GM18868 (cell line): ENCODE results near the gene ANO1.

Experiments used
- ATAC-seq: cut with Tn5 transposase; IDR thresholded peaks from one replicate; pipeline ENCODE4 v1.9.1; 2021; ENCODE audit warnings: mild to moderate bottlenecking, moderate library complexity; ENCODE audit not compliant: unreplicated experiment

The ANO1 gene

DNA sequence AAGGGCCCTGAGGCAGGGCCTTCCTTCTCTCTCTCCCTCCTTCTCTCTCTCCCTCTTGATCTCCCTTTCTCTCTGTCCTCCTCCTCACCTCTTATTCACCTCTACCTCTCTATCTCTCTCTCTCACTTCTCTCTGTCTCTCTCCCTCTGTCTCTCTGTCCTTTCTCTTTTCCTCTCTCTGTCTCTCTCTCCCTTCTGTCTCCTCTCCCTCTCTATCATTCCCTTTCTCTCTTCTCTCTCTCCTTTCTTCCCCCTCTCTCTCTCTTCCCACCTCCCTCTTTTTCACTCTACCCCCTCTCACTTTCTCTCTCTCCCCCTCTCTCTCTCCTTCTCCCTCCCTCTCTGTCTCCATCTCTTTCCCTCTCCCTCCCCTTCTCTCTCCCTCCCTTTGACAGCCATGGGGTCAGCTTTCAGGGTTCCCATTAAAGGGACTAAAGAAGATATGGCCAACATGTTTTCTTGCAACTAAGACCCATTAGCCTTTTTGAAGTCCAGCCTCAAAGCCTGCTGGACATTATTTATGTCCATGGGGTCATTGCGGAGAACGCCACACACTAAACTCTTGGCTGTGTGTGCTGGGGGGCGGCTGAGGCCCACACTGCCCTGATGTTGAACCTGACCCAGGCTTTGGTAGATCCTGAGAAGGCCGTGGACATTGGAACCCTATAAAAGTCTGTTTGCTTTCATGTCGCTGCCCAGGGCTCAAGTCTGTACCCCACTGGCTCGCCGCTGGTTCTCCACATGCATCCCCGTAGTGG is 15.0 kb downstream of the ANO1 start:
- ATAC-seq, result no peak

DNA sequence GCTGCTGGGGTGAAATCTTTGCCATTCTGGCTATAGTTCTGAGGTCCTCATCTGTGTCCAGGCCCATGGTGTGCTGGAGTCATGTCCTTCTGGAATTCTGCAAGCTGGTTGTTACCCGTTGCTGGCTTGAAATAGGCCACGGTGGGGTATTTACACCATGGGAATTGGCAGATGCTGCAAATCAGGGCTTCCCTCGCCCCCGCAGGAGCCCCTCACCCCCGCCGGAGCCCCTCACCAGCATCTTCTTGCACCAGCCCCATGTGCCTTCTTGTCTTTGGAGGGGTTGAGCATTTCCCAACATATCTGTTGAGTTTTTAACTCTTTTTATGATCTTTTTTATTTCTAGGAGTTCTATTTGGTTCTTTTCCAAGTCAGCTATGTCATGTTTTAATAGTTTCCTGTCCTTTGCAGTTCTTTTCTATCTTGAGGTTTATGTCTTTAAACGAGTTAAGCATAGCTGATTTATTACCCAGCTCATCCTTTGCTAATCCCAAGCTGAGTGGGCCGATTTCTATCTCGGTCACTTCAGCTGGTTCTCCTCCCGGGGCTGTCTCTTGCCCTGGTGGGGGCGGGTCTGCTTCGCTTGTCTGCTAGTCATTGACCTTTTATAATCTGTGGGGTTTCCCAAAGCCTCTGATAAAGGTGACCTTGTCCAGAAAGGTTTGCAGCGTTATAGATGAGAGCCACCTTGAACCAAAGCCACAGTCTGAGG is 17.6 kb downstream of the ANO1 start:
- no peak for ATAC-seq

DNA sequence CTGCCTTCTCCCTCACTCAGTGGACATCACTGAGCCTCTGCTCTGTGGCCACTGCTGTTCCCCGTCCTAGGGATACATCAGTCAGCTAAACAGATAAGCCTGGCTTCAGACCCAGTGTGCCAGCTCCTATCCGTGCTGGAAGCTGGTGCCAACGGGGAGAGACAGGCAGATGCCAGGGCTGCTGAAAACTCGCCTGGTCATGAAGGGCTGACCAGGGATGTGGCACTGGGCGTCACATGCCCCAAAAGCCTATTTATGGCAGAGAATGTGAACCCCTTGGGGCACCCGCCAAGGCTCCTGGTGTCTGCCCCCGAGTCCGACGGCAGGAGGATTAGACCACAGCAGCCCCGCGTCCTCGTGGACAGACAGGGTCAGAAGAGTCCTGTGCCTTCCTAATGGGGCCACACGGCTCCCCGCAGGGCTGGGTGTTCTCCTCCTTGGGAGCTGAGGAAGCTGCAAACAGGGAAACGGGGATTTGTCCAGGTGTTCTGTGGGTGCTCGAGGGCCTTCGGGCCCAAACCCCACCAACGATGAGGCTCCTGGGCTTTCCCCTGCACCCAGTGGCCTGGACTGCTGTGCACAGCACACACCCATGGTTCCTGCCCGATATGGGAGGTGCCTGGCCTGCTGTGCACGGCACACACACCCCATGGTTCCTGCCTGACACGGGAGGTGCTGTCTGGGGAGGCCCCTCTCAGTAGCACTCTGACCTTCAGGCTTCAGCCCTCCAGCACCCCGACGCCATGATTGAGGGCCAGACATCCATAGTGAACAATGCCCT is 19.9 kb downstream of the ANO1 start:
- no peak for ATAC-seq

DNA sequence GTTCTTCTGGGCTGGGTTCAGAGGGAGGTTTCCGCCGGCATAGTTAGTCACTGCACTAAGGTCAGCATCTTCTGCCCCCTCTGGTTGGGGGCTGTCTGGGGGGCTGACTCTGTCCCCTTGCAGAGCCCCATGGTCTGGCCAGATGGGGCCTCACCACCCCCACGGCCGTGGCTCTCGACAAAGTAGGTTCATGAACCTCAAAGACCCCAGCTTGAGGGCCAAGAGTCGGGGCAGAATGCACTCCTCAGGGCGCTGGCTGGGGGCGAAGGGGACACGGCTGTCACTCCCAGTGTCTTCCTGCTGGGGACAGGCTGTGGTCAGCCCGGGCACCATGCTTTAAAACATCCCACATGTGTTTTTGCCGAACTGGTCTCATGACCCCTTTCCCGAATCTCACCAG is 20.8 kb downstream of the ANO1 start:
- no peak for ATAC-seq

DNA sequence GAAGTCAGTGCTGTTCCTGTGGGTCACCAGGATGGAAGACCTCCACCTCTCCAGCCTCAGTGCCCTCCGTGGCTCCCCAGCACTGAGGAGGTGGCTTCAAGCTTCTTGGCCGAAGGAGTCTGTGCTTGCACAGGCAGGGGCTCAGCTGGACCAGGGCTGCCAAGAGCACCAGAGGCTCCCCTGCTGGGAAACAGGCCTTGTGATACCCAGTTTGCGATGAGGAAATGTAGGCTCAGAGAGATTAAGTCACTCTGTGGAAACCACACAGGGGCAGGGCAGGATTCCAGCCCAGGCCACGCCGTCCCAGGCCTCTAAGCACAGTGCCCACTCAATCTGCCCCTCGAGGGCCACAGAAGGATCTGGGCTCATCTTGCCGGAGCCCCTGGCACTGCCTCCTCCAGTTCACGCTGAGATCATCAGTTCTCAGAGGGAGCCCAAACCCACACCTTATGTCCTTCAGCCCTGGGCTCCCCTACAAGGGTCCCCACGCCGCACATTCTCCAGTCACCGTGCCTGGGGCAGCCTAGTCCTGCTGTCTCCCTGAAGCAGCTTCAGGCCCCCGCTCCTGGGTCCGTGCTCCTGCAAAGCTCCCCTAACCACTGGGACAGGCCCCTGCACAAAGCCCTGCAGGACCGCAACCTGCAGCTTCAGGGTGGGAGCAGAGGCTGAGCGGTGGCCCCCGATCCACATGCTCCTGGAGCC is 21.6 kb downstream of the ANO1 start:
- ATAC-seq, result no peak

DNA sequence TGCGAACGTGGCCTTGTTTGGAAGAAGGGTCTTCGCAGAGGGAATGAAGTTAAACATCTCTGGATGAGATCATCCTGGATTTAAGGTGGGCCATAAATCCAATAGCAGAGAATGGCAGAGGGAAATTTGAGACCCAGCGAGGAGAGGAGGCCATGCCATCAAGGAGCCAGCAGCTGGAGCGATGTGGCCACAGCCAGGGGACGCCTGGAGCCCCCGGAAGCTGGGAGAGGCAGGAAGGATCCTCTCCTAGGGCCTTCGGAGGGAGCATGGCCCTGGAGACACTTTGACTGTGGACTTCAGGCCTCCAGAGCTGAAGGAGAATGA is 22.1 kb downstream of the ANO1 start:
- ATAC-seq, result no peak

DNA sequence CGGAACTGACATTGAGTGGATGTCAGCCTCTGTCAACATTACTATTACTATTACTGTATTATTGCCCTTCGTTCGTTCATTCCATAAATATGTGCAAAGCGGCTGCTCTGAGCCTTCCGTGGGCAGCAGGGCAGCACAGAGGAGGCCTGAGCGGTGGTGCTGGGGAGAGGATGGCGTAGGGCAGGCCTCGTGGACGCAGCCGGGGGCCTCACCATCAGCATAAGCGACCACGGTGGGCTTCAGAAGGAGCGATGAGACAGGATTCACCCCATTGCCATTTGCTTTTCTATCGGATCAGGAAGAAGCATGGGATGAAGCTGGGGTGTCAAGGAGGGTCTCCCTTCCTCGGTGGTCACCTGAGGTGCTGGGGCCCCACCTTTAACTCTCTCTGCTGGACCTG is 22.7 kb downstream of the ANO1 start:
- no peak for ATAC-seq

DNA sequence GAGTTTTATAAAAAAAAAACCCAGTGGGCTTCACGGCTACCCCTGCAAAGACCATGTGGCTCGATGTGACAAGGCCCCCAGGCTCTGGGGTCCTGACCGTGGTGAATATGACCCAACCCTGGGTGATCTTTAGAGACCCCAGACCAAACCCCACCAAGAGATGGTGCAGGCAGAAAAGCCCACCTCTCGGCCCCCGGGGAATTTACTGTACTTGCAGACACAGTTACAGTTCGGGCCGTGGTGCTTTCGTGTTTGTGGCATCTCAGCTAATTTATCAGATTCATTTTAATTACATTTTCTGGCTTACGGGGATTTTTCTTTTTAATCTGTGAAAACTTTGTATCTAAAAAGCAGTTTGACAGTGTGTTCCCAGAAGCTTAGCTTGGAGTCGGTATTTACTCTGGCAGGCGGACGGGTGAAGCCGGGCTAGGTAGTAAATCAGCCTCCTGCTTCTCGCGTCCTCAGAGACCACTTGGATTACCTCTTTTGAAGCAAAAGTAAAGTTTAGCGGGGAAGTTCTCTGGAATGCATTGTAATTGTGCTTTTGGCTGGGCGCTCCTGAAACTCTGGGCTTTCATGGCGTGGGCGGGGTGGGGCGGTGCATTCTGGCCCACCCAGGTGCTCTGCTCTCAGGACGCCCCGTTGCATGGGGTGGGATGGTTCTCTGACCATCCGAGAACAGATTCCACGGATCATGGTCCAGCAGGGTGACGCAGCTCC is 25.3 kb downstream of the ANO1 start:
- ATAC-seq, result no peak

DNA sequence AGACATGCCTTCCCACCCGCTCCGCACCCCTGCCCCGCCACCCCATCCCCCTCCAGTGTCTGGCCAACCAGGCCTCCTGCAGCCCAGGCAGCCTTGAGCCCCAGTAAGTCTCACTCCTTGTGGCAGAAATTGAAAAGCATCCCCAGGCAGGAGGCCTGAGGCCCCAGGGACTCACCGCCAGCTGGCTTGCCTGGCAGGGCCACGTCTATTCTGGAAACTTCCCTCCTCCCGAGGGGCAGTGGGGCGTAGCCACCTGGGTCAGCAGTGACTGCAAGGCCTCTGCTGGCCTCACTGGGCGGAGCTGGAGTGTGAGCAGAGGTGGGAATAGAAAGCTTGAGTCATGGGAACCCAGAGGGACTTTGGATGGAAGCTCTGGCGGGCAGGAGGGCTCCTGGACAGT is 26.3 kb downstream of the ANO1 start:
- ATAC-seq, result no peak

DNA sequence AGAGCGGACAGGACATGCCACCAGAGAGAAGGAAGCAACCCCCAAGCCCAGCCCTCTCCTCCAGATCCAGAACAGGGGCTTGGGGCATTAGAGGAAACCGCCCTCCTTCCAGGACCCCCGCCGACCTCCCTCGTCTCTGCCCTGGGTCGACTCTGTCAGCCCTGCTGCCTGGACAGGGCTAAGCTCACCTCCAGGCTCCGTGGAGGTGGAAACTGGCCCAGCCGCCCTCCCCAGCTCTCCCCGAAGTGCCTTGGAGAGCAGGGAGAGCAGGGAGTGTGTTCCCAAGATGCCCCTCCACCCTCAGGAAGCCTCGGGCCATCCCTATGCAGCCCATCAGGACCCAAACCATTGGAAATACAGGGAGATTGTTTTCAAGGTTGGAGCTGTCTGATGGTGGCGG is 26.8 kb downstream of the ANO1 start:
- no peak for ATAC-seq

DNA sequence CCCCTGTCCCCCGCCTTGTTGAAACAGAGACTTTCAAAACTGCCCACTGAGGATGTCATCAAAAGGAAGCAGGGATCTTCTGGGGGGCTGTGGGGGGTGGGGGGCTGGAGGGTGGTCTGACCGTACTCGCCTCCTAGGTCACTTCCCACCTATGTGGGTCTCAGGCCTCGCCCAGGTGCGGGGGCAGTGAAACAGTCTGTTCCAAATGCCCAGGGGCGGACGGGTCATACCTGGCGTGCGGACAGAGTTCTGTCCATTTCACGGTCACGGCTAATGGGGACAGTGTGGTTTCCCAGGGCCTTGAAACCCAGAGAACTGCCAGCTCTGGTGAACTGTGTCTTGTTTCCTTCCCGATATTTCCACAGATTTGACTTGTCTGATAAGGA is 27.2 kb downstream of the ANO1 start:
- ATAC-seq, result no peak

DNA sequence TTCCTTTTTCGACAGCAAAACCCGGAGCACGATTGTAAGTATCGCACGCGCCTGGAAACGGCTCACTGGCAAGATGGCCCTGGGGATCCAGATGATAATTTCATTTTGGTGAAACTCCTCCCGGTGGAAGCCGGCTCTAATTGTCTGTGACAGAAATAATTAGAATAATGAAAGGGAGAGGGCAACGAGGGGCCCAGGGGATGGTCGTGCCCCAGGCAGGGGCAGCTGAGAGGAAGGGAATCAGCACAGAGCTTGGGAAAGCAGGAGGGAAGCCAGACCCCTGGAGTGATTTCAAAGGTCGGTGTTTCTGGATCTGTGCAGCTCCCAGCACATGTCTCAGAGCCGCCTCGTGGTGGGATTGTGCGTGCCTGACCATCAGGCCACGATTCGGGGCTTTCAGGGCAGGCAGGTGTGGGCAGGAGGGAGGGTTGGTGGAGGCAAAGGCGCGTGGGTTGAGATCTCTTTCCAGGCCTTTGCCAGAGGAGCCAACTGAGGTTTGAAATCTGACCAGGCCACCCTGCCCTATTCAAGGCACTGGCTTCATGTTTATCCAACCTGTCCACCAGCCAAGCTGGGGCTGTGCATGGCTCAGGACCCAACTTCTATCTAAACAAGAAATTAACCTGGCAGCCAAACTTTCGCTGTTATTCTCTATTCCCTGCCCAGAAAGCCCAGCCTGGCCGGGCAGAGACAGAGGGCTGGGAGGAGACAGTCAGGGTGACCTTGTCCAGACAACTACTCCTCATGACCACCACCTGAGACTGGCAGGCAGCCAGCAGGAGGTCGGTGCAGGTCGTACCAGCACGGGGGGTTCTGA is 27.8 kb downstream of the ANO1 start:
- ATAC-seq, result no peak

DNA sequence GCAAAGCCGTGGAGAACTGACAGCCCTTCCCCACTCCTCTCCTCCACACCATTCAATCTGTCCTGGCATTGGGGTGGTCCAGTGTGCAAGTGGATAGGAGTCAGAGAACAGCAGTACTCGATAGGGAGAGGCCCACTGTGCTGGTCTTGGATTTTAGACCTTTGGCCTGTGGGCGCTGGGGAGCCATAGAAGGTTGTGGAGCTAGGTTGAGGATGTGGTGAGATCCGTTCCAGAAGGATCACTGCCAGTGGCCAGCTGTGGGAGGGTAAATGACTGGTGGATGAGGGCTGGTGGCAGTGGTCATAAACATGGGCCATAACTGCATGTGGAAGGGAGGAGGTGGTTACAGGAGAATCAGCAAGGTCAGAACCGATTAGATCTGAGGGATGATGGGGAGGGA is 28.6 kb downstream of the ANO1 start:
- no peak for ATAC-seq

DNA sequence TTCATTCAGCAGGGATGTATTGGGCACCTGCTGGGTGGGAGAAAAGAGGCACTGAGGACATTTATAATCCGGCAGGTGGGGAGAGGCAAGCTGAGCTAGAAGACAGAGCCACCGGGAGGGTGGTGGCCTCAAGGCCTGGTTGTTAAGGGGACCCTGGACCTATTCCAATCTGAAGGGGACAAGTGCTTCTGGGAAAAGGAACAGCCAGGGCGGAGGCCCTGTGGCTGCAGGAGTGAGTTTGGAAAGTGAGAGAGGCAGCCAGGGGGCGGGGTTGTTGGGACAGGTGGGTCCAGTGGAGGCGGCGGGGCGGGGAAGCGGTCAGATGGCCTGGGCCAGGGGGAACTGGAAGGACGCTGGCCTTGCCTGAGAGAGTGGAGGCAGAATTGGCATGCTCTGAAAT is 29.1 kb downstream of the ANO1 start:
- ATAC-seq, result no peak

DNA sequence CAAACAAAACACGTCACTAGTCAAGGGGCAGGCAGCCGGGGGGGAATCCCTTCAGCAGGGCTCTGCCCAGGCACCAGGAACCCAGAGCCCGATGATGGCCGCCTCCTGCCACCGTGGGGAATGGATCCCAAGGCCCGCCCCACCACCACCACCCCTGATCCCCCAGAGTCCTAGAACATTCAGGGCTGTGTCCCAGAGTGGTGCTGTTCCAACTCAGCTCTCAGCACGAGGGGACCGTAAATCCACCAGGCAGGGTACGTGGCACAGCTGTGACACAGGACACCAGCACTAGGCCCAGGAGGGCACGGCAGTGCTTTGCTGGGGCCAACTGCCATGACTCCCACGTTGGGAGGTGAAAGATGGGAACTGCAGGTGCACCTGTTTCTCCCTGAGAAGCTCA is 29.6 kb downstream of the ANO1 start:
- ATAC-seq, result no peak

DNA sequence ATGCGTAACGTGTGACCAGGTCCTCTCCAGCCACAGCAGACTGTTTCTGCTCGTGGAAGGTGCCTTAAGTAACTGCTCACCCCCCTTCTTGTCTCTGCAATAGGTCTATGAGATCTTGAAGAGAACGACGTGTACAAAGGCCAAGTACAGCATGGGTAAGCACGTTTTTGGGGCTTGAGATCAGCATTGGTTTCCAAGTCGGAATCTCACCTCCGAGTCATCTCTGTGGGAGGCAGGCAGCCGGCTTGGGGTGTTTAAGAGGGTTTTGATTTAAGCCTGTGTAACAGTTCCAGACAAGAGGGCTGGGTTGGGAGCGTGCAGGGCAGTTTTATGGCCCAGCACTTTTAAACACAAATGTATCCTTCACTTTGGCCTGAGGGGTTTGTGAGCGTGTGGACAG is 30.1 kb downstream of the ANO1 start:
- no peak for ATAC-seq

DNA sequence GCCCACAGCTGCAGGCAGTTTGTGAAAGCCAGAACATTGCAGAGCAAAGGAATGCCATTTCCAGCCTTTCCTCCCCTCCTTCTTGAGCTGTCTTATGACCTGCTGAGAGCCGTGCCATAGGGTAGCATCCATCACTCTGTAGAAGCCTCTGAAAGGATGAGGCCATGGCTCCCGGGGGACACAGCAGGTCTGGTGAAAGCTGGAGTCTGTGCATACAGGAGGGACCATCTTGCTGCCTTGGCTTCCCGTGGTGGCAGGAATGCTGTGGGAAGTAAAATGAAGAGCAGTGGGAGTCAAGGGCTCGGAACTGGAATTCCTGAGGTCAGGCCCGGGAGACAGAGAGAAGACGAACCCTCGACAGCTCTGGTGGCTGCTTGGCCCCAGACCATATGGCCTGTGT is 30.9 kb downstream of the ANO1 start:
- ATAC-seq, result no peak

DNA sequence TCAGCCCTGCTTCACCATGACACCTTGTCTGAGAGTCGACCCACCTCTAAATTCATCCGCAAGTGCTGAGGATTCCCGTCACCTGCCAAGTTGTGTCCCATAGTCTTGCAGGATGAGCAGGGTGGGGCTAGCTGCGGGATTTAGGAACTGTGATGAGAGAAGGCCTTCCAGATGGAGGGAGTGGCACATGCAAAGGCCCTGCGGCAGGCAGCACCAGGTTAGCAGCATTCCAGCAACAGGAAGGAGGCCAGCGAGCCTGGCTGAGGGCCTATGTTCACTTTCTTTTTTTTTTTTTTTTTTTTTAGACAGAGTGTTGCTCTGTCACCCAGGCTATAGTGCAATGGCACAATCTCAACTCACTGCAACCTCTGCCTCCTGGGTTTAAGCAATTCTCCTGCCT is 31.8 kb downstream of the ANO1 start:
- ATAC-seq, result no peak

DNA sequence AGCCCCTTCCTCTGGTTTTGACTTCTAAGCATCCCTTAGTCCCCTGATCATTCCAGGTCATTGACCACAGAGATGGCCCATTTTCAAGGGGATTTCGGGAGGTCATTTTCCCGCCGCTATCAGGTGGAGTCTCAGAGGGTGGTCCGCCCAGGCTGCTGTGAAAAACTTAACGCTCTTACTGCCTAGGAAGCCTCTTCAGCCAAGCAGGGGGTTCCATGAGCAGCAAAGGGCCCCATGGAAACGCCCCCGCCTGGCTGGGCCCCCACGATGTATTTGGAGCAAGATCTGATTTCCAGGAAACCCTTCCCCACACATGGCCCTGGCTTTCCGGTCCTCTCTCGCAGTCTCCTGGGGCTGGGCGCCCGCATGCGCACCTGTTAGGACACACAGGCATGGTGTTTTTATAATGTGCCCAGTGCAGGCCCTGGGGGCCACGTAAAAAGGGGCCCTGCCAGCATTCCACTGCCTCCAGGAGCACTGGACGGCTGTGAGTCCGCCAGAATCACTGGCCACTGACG is 32.5 kb downstream of the ANO1 start:
- no peak for ATAC-seq
